HL-60 (cell line): ENCODE data around the gene SCART1.

ENCODE experiments used
- DNase-seq, 2 experiments: peaks; one replicate each; pipeline ENCODE4 v3.0.0-alpha.2; 2010 to 2020; ENCODE audit warnings: low read depth in 1 of 2, low spot score in 1 of 2
- H3K27ac ChIP-seq: fragments of 250-450 bp; sonication (Bioruptor Pico); replicated peaks from 2 replicates; pipeline ENCODE4 v1.5.1; 2020; ENCODE audit warnings: mild to moderate bottlenecking, moderate library complexity
- H3K27me3 ChIP-seq: fragments of 250-450 bp; sonication (Bioruptor Pico); 2 replicates; pipeline ENCODE4 v1.5.1; 2021; ENCODE audit warnings: mild to moderate bottlenecking, moderate library complexity; ENCODE audit not compliant: insufficient read depth, poor library complexity, severe bottlenecking
- H3K4me3 ChIP-seq: replicated peaks from 2 replicates; pipeline ENCODE4 v1.5.1; 2011; ENCODE audit warnings: mild to moderate bottlenecking, control low read depth, low read length; ENCODE audit not compliant: insufficient read depth
- GABPA ChIP-seq: IDR thresholded peaks from 2 replicates; pipeline ENCODE4 v1.6.1; 2012; ENCODE audit warnings: low read depth
- POLR2AphosphoS5 ChIP-seq: IDR thresholded peaks from 2 replicates; pipeline ENCODE4 v1.6.1; 2012; ENCODE audit warnings: low read depth
- REST ChIP-seq: IDR thresholded peaks from 2 replicates; pipeline ENCODE4 v1.6.1; 2012; ENCODE audit warnings: low read depth; ENCODE audit not compliant: insufficient replicate concordance
- SPI1 ChIP-seq: IDR thresholded peaks from 2 replicates; pipeline ENCODE4 v1.6.1; 2012; ENCODE audit warnings: low read depth, mild to moderate bottlenecking, borderline replicate concordance
- long read RNA-seq: library from polyadenylated mRNA; unstranded; transcript quantifications from one replicate; pipeline ENCODE4 v2.0.0, GENCODE V29; 2020
- TF ChIP-seq, protein P1 (sequence below): IDR thresholded peaks from one replicate; pipeline ENCODE4 v1.5.1; 2011; ENCODE audit warnings: low read length, control low read depth, inconsistent platforms; ENCODE audit not compliant: insufficient read depth

Gene SCART1
- long read RNA-seq = 0 reads

DNA sequence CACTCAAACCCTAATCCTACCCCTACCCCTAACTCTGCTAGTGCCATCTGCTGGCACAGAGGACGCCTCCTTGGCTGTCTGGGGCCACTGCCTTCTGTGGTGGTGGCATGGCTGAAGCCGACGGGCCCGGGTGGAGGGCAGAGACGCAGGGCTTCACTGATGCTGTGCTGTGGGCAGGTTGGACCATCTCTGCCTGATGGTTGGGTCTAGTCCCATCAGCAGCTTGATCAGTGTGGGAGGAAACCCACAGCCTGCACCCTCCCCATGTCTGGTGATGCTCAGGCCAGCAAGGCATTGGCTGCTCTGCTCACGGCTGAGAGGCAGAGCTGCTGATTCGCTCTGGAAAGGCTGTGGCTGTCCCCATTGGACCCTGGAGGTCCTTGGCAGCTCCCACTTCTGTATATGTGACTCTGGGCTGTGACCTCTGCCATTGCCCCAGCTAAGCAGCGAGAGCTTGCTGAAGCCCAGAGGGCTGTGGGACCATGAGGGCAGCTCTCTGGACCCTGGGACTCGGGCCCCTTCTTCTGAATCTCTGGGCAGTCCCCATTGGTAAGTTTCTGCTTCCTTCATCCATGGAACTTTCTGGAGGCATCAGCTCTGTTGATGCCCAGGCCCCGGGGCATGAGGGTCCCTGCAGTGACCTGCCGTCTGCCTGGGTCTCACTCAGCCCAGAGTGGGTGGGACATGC lies at the start of gene SCART1:
SCART1 (plus strand) TSS at position 430 of the 688 bp plus-strand sequence; CDS start at position 483, 53 bp downstream.
- no peak within 1 kb of the TSS for H3K27ac ChIP-seq
- TF ChIP-seq, protein P1, sequence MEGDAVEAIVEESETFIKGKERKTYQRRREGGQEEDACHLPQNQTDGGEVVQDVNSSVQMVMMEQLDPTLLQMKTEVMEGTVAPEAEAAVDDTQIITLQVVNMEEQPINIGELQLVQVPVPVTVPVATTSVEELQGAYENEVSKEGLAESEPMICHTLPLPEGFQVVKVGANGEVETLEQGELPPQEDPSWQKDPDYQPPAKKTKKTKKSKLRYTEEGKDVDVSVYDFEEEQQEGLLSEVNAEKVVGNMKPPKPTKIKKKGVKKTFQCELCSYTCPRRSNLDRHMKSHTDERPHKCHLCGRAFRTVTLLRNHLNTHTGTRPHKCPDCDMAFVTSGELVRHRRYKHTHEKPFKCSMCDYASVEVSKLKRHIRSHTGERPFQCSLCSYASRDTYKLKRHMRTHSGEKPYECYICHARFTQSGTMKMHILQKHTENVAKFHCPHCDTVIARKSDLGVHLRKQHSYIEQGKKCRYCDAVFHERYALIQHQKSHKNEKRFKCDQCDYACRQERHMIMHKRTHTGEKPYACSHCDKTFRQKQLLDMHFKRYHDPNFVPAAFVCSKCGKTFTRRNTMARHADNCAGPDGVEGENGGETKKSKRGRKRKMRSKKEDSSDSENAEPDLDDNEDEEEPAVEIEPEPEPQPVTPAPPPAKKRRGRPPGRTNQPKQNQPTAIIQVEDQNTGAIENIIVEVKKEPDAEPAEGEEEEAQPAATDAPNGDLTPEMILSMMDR = no peak
- TF ChIP-seq POLR2AphosphoS5 (no peak), SPI1 (no peak), GABPA (no peak), REST (no peak)
- no peak for DNase-seq
- no peaks in the 10 kb centered on the region for H3K27me3 ChIP-seq
- H3K4me3 ChIP-seq = no peak within 1 kb of the TSS

GRCh38 chr10:133405272-133405671 lies 48.5 kb upstream of the SCART1 start:
- H3K4me3 ChIP-seq = no peak overlapping the region
- DNase-seq = no peak
- TF ChIP-seq, protein P1 = no peak
- TF ChIP-seq REST = no peak
- TF ChIP-seq SPI1 = no peak
- no peak for TF ChIP-seq GABPA
- no peak for TF ChIP-seq POLR2AphosphoS5
- no peaks in the 10 kb centered on the region for H3K27me3 ChIP-seq
- no peak overlapping the region for H3K27ac ChIP-seq

DNA sequence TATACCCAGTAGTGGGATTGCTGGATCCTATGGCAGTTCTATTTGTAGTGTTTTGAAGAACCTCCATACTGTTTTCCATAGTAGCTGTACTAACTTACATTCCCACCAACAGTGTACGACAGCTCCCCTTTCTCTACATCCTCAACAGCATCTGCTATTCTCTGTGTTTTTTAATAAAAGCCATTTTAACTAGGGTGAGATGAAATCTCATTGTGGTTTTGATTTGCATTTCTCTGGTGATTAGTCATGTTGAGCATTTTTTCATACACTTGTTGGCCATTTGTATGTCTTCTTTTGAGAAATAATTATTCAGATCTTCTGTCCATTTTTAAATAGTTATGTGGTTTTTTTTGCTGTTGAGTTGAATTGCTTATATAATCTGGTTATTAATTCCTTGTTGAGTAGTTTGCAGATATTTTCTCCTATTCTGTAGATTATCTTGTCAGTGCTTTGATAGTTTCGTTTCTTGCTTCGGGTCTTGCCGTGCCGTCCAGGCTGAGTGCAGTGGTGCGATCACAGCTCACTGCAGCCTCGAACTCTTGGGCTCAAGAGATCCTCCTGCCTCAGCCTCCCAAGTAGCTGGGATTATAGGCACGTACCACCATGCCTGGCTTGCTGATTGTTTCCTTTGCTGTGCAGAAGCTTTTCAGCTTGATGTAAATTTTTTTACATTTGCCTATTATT lies 47.8 kb upstream of the SCART1 start:
- no peak overlapping the region for H3K27ac ChIP-seq
- no peaks in the 10 kb centered on the region for H3K27me3 ChIP-seq
- no peak for DNase-seq
- no peak overlapping the region for H3K4me3 ChIP-seq
- TF ChIP-seq GABPA (no peak), SPI1 (no peak), POLR2AphosphoS5 (no peak), REST (no peak)
- TF ChIP-seq, protein P1 = no peak
